Right hindlimb (tissue), 1 donor: Measurements from ENCODE around the gene YIF1A.

Experiments used
- DNase-seq: peaks from one replicate; pipeline ENCODE4 v3.0.0-alpha.2; 2018

YIF1A gene

GRCh38 chr11:66239998-66240780, 48.8 kb downstream of the YIF1A start:
- no peak for DNase-seq

GRCh38 chr11:66239511-66239910, 49.4 kb downstream of the YIF1A start:
- no peak for DNase-seq

- no peak for DNase-seq
Observed at GRCh38 chr11:66238786-66239413, 50.0 kb downstream of the YIF1A start.

- no peak for DNase-seq
Observed at GRCh38 chr11:66237867-66238266, 51.1 kb downstream of the YIF1A start.

- no peak for DNase-seq
Observed at GRCh38 chr11:66235141-66235540, 53.8 kb downstream of the YIF1A start.
